HK-2 (cell line): ENCODE results near the gene TMEM233.
A peak's percentile ranks its signal among the peaks of the same experiment; 100 is the strongest.

Source experiments
- DNase-seq: peaks from one replicate; pipeline ENCODE4 v3.0.0-alpha.2; 2018; ENCODE audit not compliant: unreplicated experiment

TMEM233 gene

GRCh38 chr12:119593578-119594398 lies at the start of gene TMEM233:
TMEM233 (plus strand) TSS chr12:119593774; CDS start chr12:119593849, 75 bp downstream.
- DNase-seq: peak; percentile 12

GRCh38 chr12:119544765-119545625 lies 48.6 kb upstream of the TMEM233 start:
- peak; percentile 60 for DNase-seq

- DNase-seq: no peak
These were observed 47.2 kb upstream of the TMEM233 start for GRCh38 chr12:119546340-119546739.

GRCh38 chr12:119547001-119547400 lies 46.6 kb upstream of the TMEM233 start:
- no peak for DNase-seq

GRCh38 chr12:119556854-119557253 lies 36.7 kb upstream of the TMEM233 start:
- DNase-seq: no peak

GRCh38 chr12:119565404-119565803 lies 28.2 kb upstream of the TMEM233 start:
- DNase-seq: no peak

GRCh38 chr12:119570771-119571170 lies 22.8 kb upstream of the TMEM233 start:
- DNase-seq: no peak

GRCh38 chr12:119573086-119573485 lies 20.5 kb upstream of the TMEM233 start:
- DNase-seq: no peak

- no peak for DNase-seq
These were observed 19.3 kb upstream of the TMEM233 start for GRCh38 chr12:119574255-119574654.

- DNase-seq: no peak
These were observed 17.3 kb upstream of the TMEM233 start for GRCh38 chr12:119576118-119576810.

- DNase-seq: no peak
These were observed 16.7 kb upstream of the TMEM233 start for GRCh38 chr12:119576915-119577314.

- DNase-seq: no peak
These were observed 15.5 kb upstream of the TMEM233 start for GRCh38 chr12:119578112-119578511.

GRCh38 chr12:119589097-119589496 lies 4.5 kb upstream of the TMEM233 start:
- no peak for DNase-seq

GRCh38 chr12:119589634-119590033 lies 3.9 kb upstream of the TMEM233 start:
- DNase-seq: no peak

- DNase-seq: no peak
These were observed 1.3 kb upstream of the TMEM233 start for GRCh38 chr12:119592232-119592631.

GRCh38 chr12:119594399-119594730 lies 791 bp downstream of the TMEM233 start:
- DNase-seq: peak; percentile 23

- peak; percentile 46 for DNase-seq
These were observed 1.3 kb downstream of the TMEM233 start for GRCh38 chr12:119594772-119595445.

- no peak for DNase-seq
These were observed 4.6 kb downstream of the TMEM233 start for GRCh38 chr12:119598159-119598558.

- no peak for DNase-seq
These were observed 8.5 kb downstream of the TMEM233 start for GRCh38 chr12:119601877-119602733.

GRCh38 chr12:119602734-119603094 lies 9.1 kb downstream of the TMEM233 start:
- DNase-seq: no peak

- DNase-seq: no peak
These were observed 10.2 kb downstream of the TMEM233 start for GRCh38 chr12:119603767-119604166.
